AML-193 (cell line): ENCODE results near the gene LMO7.
"Not testable (repeated sequence)": the region's sequence is repeated elsewhere in the genome, so short reads cannot be mapped to it uniquely, and the experiment has no call there.

Source experiments
- DNase-seq, 2 experiments: peaks; one replicate each; lab custom pipeline; 2025; lab: John Stamatoyannopoulos, UW

LMO7 gene

GRCh38 chr13:75771818-75772217, 135.7 kb downstream of the LMO7 start:
- DNase-seq, result no peak

GRCh38 chr13:75774176-75774575, 138.0 kb downstream of the LMO7 start:
- DNase-seq, result no peak

- no peak for DNase-seq
These were observed 140.4 kb downstream of the LMO7 start for GRCh38 chr13:75776550-75776949.

- no peak for DNase-seq
These were observed 143.3 kb downstream of the LMO7 start for GRCh38 chr13:75779393-75779792.

- DNase-seq, result not testable (repeated sequence)
These were observed 144.0 kb downstream of the LMO7 start for GRCh38 chr13:75780103-75780502.

GRCh38 chr13:75782985-75783384, 146.9 kb downstream of the LMO7 start:
- DNase-seq, result peak; percentile 21 to 40

- DNase-seq, result no peak
These were observed 147.9 kb downstream of the LMO7 start for GRCh38 chr13:75784003-75784402.

- DNase-seq, result no peak
These were observed 149.0 kb downstream of the LMO7 start for GRCh38 chr13:75785130-75785529.

GRCh38 chr13:75787249-75787928, 151.3 kb downstream of the LMO7 start:
- no peak for DNase-seq

- no peak for DNase-seq
These were observed 152.4 kb downstream of the LMO7 start for GRCh38 chr13:75788481-75788981.

- DNase-seq, result no peak
These were observed 153.5 kb downstream of the LMO7 start for GRCh38 chr13:75789451-75790197.

- DNase-seq, result no peak
These were observed 154.3 kb downstream of the LMO7 start for GRCh38 chr13:75790198-75790970.

GRCh38 chr13:75792526-75793187, 156.5 kb downstream of the LMO7 start:
- no peak for DNase-seq

- not testable (repeated sequence) for DNase-seq
These were observed 157.0 kb downstream of the LMO7 start for GRCh38 chr13:75793188-75793567.

- no peak for DNase-seq
These were observed 158.5 kb downstream of the LMO7 start for GRCh38 chr13:75794663-75795062.

GRCh38 chr13:75795274-75795673, 159.1 kb downstream of the LMO7 start:
- no peak for DNase-seq

- DNase-seq, result no peak
These were observed 160.7 kb downstream of the LMO7 start for GRCh38 chr13:75796825-75797224.

GRCh38 chr13:75797239-75797638, 161.1 kb downstream of the LMO7 start:
- no peak for DNase-seq

- no peak for DNase-seq
These were observed 161.6 kb downstream of the LMO7 start for GRCh38 chr13:75797719-75798118.

GRCh38 chr13:75798353-75799255, 162.5 kb downstream of the LMO7 start:
- no peak for DNase-seq

GRCh38 chr13:75800545-75800944, 164.4 kb downstream of the LMO7 start:
- no peak for DNase-seq
